ENCODE results near the gene TMEM238L. TPM values are rescaled to one million over a fixed set of nuclear protein-coding genes. Genes with fewer than 3 reads are reported as not detected.

The TMEM238L gene
- total and polyA plus RNA-seq, 2 of the 13 experiments (the other 11 are each of a cell fraction or from before 2014, with no cell fraction given) = not detected

DNA sequence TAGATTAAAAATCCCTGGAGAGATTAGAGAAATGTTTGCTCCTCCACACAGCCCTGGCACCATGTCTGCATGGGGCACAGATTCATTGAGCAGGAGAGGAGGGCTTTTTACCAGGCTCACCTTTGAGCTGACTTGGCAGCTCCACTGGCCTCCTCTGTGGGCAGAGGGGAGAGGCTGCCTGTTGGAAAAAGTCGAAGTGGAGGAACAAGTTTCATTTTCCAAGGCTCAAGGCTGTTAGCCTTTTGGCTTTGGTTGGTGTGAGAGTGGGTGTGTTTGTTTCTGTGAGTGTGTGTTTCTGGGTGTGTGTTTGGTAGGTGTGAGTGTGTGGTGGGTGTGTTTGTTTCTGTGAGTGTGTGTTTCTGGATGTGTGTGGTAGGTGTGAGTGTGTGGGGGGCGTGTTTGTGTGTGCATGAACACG is 5.6 kb downstream of the TMEM238L start:
- no peaks in the 10 kb centered on the region for H4K20me1 ChIP-seq (ENCODE audit: insufficient read depth, low read length)
- in situ Hi-C loops (cut with HindIII; ENCODE audit: extremely low pct_ligation_motif_present, low pct_unique_long_range_greater_than_20kb) (no loop called here), intact Hi-C loops (cut with micrococcal nuclease; ENCODE audit: unreplicated experiment) (no loop called here)
- DNase-seq (ENCODE audit: low spot score) (no peak), ATAC-seq (no peak; the same call in 2 of the 3 replicates), FAIRE-seq (no peak)
- peaks cover 0 to 2% of the 10 kb centered on the region in 2 experiments; a peak in 1 of 5 replicates for H3K27me3 ChIP-seq (ENCODE audit: control insufficient read depth in 1 of 2, insufficient read depth in 2 of 2, low read length in 2 of 2)
- H2AFZ ChIP-seq (ENCODE audit: low read length) = no peak overlapping the region
- ChIA-PET POLR2A (no interaction called here), CTCF (ENCODE audit: low intra/inter-chr PET ratio, low total read pairs) (no interaction called here)
- no peak overlapping the region for H3K27ac ChIP-seq (ENCODE audit: extremely low read length, insufficient read depth, low read length)
- H3K4me2 ChIP-seq (ENCODE audit: low read depth, low read length) = no peak overlapping the region
- TF ChIP-seq, protein P1, sequence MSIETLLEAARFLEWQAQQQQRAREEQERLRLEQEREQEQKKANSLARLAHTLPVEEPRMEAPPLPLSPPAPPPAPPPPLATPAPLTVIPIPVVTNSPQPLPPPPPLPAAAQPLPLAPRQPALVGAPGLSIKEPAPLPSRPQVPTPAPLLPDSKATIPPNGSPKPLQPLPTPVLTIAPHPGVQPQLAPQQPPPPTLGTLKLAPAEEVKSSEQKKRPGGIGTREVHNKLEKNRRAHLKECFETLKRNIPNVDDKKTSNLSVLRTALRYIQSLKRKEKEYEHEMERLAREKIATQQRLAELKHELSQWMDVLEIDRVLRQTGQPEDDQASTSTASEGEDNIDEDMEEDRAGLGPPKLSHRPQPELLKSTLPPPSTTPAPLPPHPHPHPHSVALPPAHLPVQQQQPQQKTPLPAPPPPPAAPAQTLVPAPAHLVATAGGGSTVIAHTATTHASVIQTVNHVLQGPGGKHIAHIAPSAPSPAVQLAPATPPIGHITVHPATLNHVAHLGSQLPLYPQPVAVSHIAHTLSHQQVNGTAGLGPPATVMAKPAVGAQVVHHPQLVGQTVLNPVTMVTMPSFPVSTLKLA (IDR thresholded peaks at IDR 0.05) = 0 out of 2 replicates have a peak, but pooled peaks have one; percentile 40
- TF ChIP-seq TAF1 (CRISPR knock-in tag; IDR thresholded peaks at IDR 0.05) = no peak
- no peaks in the 10 kb centered on the region for H3K4me1 ChIP-seq (ENCODE audit: insufficient read depth, low read length)
- H3K4me3 ChIP-seq (replicated peaks in 1 of 3; ENCODE audit: insufficient read depth in 1 of 3, low read depth in 2 of 3, low read length in 3 of 3) = no peak overlapping the region
- H3K36me3 ChIP-seq (replicated peaks in 1 of 2; ENCODE audit: control insufficient read depth in 1 of 2, insufficient read depth in 2 of 2, low read length in 2 of 2) = no peaks in the 10 kb centered on the region
- no TSS peak for BruUV-seq (replicated peaks)
- 14% methylated on average over 3 of the region's 3 CpGs for WGBS (ENCODE audit: low lambda C conversion rate)
- H3K9ac ChIP-seq (ENCODE audit: insufficient read depth, low read depth, low read length) = no peak overlapping the region
- no peaks in the 10 kb centered on the region for H3K9me3 ChIP-seq (ENCODE audit: low read length)
- H3K79me2 ChIP-seq (ENCODE audit: insufficient read depth, low read length) = no peaks in the 10 kb centered on the region

DNA sequence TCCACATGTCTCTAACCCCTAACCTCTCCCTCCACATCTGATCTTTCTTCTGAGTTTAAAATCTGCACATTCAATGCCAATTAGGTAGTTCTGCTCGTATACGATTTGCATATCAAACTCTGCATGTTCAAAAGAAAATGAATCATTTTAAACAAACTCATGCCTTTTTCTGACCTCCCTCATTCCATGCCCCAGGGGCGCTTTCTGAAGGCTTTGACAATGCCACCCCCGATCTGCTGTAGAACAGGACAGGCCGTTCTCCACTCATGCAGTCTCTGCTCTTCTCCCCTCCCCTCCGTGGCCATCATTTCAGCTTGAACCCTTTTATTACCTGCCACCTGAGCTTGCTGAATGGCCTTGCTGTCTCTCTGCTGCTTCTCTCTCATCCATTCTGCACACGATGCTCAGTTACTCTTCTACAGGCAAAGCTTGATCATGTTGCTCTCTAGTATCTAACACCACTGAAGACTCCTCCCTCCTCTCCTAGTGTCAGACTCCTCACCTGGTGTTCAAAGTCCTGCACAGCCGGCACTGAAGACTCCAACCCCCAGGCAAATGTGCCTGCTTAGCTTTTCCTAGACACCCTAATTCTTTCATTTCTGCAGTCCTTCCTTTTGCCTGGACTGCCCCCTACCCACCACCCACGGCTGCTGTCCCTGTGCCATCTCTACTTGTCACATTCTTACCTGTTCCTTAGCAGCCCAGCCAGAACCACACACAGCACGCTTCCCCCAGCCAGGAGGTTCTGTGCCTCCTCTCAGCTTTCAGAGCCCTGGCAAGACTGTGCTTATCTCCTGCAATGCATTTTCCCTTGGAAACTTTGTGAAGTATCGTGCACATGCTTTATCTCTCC is 6.2 kb downstream of the TMEM238L start:
- no TSS peak for BruUV-seq (replicated peaks)
- no peak for TF ChIP-seq BORCS8-MEF2B (CRISPR knock-in tag; IDR thresholded peaks at IDR 0.05)
- TF ChIP-seq MEIS1 (CRISPR knock-in tag; IDR thresholded peaks at IDR 0.05; ENCODE audit: borderline replicate concordance) = no peak
- no peak for TF ChIP-seq MTF2 (CRISPR knock-in tag; IDR thresholded peaks at IDR 0.05; ENCODE audit: borderline replicate concordance)
- no peak for TF ChIP-seq ZC3H4 (CRISPR knock-in tag; IDR thresholded peaks at IDR 0.05; ENCODE audit: borderline replicate concordance)
- no peak for TF ChIP-seq AGO2 (optimal IDR thresholded peaks at IDR 0.05; ENCODE audit: low read depth, low read length)
- TF ChIP-seq, protein P2, sequence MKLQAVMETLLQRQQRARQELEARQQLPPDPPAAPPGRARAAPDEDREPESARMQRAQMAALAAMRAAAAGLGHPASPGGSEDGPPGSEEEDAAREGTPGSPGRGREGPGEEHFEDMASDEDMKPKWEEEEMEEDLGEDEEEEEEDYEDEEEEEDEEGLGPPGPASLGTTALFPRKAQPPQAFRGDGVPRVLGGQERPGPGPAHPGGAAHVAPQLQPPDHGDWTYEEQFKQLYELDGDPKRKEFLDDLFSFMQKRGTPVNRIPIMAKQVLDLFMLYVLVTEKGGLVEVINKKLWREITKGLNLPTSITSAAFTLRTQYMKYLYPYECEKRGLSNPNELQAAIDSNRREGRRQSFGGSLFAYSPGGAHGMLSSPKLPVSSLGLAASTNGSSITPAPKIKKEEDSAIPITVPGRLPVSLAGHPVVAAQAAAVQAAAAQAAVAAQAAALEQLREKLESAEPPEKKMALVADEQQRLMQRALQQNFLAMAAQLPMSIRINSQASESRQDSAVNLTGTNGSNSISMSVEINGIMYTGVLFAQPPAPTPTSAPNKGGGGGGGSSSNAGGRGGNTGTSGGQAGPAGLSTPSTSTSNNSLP (IDR thresholded peaks at IDR 0.05; ENCODE audit: low read depth, low read length) = no peak
- no peak for TF ChIP-seq NFRKB (IDR thresholded peaks at IDR 0.05)
- peak; percentile 35 for TF ChIP-seq HNRNPK (IDR thresholded peaks at IDR 0.05; ENCODE audit: low read depth, low read length, poor library complexity, severe bottlenecking)
- intact Hi-C loops (cut with micrococcal nuclease; ENCODE audit: unreplicated experiment) = no loop called here
- ChIA-PET CTCF (ENCODE audit: low intra/inter-chr PET ratio, low total read pairs) (no interaction called here), POLR2A (no interaction called here)
- H3K27ac ChIP-seq (ENCODE audit: extremely low read length, insufficient read depth, low read length) = no peak overlapping the region
- no peak overlapping the region for H2AFZ ChIP-seq (ENCODE audit: low read length)
- FAIRE-seq = no peak
- H3K9ac ChIP-seq (ENCODE audit: insufficient read depth, low read depth, low read length) = no peak overlapping the region
- 31% methylated on average over 11 of the region's 11 CpGs for WGBS (ENCODE audit: low lambda C conversion rate)
- in situ Hi-C loops (cut with HindIII; ENCODE audit: extremely low pct_ligation_motif_present, low pct_unique_long_range_greater_than_20kb) = no loop called here
- no peaks in the 10 kb centered on the region for H3K9me3 ChIP-seq (ENCODE audit: low read length)
- H3K36me3 ChIP-seq (replicated peaks in 1 of 2; ENCODE audit: control insufficient read depth in 1 of 2, insufficient read depth in 2 of 2, low read length in 2 of 2) = no peaks in the 10 kb centered on the region
- no peaks in the 10 kb centered on the region for H4K20me1 ChIP-seq (ENCODE audit: insufficient read depth, low read length)
- H3K4me1 ChIP-seq (ENCODE audit: insufficient read depth, low read length) = no peaks in the 10 kb centered on the region
- no peak; the same call in 2 of the 3 replicates for ATAC-seq
- H3K4me2 ChIP-seq (ENCODE audit: low read depth, low read length) = no peak overlapping the region
- peaks cover 0 to 2% of the 10 kb centered on the region in 2 experiments; a peak in 1 of 5 replicates for H3K27me3 ChIP-seq (ENCODE audit: control insufficient read depth in 1 of 2, insufficient read depth in 2 of 2, low read length in 2 of 2)
- H3K79me2 ChIP-seq (ENCODE audit: insufficient read depth, low read length) = no peaks in the 10 kb centered on the region
- no peak overlapping the region for H3K4me3 ChIP-seq (replicated peaks in 1 of 3; ENCODE audit: insufficient read depth in 1 of 3, low read depth in 2 of 3, low read length in 3 of 3)
- DNase-seq (ENCODE audit: low spot score) = no peak
